HG02852 (cell line): Measurements from ENCODE around the gene MED8.
"Not testable (repeated sequence)": the region's sequence is repeated elsewhere in the genome, so short reads cannot be mapped to it uniquely, and the experiment has no call there.

Experiments
- ATAC-seq: cut with Tn5 transposase; IDR thresholded peaks from one replicate; pipeline ENCODE4 v1.9.1; 2021; ENCODE audit warnings: mild to moderate bottlenecking, moderate library complexity; ENCODE audit not compliant: unreplicated experiment

The MED8 gene

GRCh38 chr1:43386676-43387075 lies 2.9 kb downstream of the MED8 start:
- no peak for ATAC-seq

GRCh38 chr1:43383449-43383848 lies 6.2 kb downstream of the MED8 start:
- no peak for ATAC-seq

GRCh38 chr1:43382027-43382779 lies 7.4 kb downstream of the MED8 start:
- no peak for ATAC-seq

GRCh38 chr1:43381612-43382011 lies 8.0 kb downstream of the MED8 start:
- ATAC-seq: no peak

DNA sequence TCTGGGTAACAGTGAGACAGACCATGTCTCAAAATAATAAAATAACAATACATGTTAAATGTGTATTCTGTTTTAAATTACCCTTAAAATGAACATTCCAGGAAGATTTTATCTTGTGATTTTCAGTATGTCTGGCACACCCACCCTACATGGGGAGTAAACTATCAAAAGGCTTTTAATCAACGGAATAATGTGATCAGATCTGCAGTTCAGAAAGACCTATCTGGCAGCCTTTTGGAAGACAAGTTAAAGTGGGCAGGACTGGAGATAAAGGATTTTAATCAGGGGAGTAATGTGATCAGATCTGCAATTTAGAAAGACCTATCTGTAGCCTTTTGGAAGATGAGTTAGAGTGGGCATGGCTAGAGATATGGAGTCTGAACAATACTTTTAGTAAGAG lies 10.1 kb downstream of the MED8 start:
- ATAC-seq: no peak

DNA sequence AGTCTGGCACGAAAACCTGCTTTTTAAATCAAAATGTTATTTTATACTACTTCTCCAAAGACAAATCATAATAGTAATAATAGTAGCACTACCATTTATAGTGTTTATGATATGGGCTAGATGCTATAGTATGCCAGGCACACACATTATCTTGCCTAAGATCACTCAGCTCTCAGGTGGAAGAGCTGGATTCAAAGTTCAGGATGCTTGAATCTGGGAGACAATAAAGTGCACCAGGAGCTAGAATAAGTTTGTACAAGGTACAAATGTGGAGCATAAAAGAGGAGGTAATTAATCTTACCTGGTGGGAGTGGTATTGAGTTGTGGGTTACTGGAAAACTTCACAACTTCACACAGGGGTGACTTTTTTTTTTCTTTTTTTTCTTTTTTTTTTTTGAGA lies 11.8 kb downstream of the MED8 start:
- ATAC-seq: no peak

DNA sequence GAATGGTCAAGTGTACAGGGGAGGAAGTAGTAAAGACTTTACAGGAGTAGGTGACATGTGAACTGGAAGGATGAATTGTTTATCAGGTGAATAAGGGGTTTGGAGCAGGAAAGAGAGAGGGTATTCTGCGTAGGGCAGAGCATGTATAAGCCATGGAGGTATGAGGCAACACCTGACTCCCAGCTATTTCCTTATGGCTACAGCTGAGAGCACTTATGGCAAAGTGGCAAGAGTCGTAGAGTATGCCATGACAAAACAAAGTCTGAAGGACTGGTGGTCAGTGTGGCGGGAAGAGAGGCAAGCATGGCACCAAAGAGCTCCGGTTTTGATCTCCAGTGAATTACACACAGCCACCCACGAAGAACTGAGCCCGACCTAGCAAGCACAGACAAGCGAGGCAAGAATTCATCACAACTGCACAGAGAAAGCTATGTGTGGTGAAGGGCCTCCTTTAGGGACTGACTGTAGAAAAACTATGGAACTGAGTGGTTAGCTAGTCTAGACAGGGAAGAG lies 12.8 kb downstream of the MED8 start:
- no peak for ATAC-seq

- no peak for ATAC-seq
Observed at GRCh38 chr1:43373066-43373940, 16.3 kb downstream of the MED8 start.

DNA sequence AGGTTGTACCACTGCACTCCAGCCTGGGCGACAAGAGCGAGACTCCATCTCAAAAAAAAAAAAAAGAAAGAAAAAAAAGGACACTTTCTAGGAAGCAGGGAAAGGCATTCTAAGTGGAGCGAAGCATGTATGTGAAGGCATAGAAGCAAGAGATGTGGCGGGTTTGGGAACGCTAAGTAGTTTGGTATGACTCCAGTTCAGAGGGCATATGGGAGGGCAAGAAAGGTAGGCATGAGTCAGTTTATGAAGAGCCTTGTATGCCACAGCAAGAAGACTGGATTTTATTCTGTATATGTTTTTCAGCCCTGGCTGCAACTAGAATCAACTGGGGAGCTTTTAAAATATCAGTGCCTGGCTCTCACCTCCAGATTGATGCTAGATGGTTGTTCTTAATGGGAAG lies 17.4 kb downstream of the MED8 start:
- ATAC-seq: no peak

DNA sequence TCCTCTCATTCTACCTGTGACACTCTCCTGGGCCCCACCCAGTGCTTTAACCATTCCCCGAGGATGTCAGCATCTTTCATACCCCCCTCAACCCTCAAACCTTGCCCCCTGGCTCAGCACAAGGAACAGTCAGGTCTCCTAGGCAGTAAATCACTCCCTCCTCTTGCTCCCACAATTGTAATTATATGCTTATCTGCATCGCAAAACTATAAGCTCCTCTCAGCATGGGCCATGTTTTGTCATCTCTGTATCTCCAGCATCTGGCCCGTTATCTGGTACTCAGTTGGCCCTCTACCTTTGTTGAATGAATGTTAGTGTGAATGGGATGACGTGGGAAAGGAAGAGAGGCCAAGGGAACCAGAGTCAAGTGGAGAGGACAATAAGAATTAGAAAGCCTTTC lies 19.0 kb downstream of the MED8 start:
- ATAC-seq: no peak

DNA sequence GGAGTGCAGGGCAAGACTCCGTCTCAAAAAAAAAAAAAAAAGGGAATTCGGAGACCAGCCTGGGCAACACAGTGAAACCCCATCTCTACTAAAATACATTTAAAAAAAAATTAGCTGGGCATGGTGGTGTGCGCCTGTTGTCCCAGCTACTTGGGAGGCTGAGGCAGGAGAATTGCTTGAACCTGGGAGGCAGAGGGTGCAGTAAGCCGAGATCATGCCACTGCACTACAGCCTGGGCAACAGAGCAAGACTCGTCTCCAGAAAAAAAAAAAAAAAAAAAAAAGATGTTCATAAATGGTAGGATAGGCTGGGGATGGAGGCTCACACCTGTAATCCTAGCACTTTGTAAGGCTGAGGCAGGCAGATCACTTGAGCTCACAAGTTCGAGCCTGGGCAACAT lies 19.8 kb downstream of the MED8 start:
- ATAC-seq: not testable (repeated sequence)

DNA sequence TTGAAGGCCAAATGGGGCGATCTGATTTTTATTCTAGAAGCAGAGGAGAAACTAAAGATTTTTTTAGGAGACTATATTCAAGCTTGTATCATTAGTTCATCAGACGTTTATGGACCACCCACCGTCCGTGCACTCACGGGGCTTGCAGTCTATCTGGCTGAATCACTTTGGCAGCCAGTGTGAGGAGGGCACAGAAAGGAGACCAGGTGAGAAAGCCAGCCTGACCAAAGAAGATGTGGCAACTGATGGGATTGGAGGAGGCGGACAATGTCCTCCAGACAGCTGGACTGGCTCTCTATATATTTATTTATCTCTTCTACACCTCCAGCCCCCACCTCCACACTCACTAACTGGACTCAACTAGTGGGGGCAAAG lies 21.0 kb downstream of the MED8 start:
- ATAC-seq: no peak

- ATAC-seq: peak; percentile 66
Observed at GRCh38 chr1:43367904-43368645, 21.5 kb downstream of the MED8 start, which contains the start of gene ELOVL1. Gene ELOVL1 (minus strand): TSS chr1:43368011. CDS start chr1:43365609, 2,402 bp downstream.

- peak; percentile 45 for ATAC-seq
Observed at GRCh38 chr1:43367026-43367903, 22.3 kb downstream of the MED8 start.

- ATAC-seq: no peak
Observed at GRCh38 chr1:43366601-43367025, 23.0 kb downstream of the MED8 start.

DNA sequence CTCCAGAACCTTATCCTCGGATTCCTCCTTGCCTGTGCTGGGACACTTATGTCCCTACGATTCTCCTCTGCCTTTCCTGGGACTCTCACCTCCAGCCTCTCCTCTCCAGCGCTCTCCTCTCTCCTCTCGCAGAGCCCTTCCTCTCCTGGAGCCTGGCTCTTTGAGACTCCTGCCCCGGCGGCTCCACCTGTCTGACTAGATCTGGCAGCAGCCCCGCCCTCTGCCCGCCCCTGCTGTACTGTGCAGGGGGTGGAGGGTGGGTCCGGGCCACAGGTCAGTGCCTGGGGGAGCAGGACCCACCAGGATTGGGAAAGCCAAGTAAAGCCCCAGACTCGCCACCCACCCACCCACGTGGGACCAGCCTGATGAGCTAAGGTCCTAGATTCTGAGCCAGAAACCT lies 23.4 kb downstream of the MED8 start:
- no peak for ATAC-seq

GRCh38 chr1:43365678-43366077 lies 23.9 kb downstream of the MED8 start:
- ATAC-seq: no peak

- ATAC-seq: no peak
Observed at GRCh38 chr1:43363935-43364525, 25.6 kb downstream of the MED8 start.

- ATAC-seq: no peak
Observed at GRCh38 chr1:43363283-43363934, 26.2 kb downstream of the MED8 start.
